HUES48 (cell line): ENCODE data around the gene WASHC3.
"Not testable (repeated sequence)": the region's sequence is repeated elsewhere in the genome, so short reads cannot be mapped to it uniquely, and the experiment has no call there.

Experiments used
- H3K27ac ChIP-seq: one replicate; pipeline ENCODE4 v1.7.0; 2013; ENCODE audit warnings: low read depth, low read length, inconsistent platforms
- H3K27me3 ChIP-seq: 2 replicates; pipeline ENCODE4 v1.6.1; 2013; ENCODE audit warnings: mild to moderate bottlenecking, low read length; ENCODE audit not compliant: control insufficient read depth, insufficient read depth
- H3K36me3 ChIP-seq: 2 replicates; pipeline ENCODE4 v1.6.1; 2013; ENCODE audit warnings: low read length; ENCODE audit not compliant: control insufficient read depth, insufficient read depth
- H3K4me1 ChIP-seq: 2 replicates; pipeline ENCODE4 v1.6.1; 2013; ENCODE audit warnings: mild to moderate bottlenecking, low read length; ENCODE audit not compliant: control insufficient read depth, insufficient read depth
- H3K4me3 ChIP-seq: 2 replicates; pipeline ENCODE4 v1.5.1; 2013; ENCODE audit warnings: mild to moderate bottlenecking, low read depth, low read length
- H3K9ac ChIP-seq: 2 replicates; pipeline ENCODE4 v1.6.1; 2013; ENCODE audit warnings: mild to moderate bottlenecking, low read depth, low read length, moderate library complexity
- H3K9me3 ChIP-seq: 2 replicates; pipeline ENCODE4 v1.6.1; 2013; ENCODE audit warnings: low read length; ENCODE audit not compliant: control insufficient read depth, insufficient read depth

Gene WASHC3

DNA sequence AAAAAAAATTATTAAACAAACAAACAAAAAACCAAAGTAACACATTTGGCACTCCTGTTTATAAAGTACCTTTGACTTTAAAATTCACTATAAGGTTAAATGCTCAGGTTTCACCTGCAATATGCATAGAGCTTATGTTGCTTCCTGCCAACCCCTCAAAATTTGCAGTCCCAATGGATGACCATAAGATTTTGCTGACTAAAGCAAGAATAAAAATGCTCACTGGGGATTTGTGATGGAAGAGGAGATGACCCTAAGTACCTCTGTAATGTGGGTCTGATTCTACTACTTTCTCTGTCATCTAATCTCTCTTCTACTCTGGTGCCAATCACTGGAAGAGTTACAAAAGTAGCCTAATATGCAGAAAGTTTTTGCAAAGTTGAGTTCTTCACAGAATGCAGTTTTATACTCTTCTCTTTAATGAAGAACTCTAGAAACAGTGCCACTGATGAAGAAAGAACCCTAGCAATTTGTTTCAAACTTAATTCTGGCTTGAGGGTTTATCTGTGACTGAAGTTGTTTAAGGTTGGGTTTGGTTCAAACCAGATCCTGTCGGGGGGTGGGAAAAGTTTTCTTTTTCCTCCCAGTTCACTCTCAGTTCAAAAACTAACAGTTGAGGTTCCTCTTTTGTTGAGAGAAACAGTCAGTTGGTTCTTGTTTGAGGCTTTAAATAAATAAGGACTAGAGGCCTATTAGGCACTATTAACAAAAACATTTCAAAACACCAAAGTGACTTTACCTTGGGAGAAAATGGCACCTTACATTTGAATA is 10.9 kb downstream of the WASHC3 start:
- H3K9me3 ChIP-seq: no peaks in the 10 kb centered on the region
- no peaks in the 10 kb centered on the region for H3K4me1 ChIP-seq
- H3K9ac ChIP-seq: no peak overlapping the region
- no peak overlapping the region for H3K27ac ChIP-seq
- no peak overlapping the region for H3K4me3 ChIP-seq
- no peaks in the 10 kb centered on the region for H3K36me3 ChIP-seq
- H3K27me3 ChIP-seq: no peaks in the 10 kb centered on the region

DNA sequence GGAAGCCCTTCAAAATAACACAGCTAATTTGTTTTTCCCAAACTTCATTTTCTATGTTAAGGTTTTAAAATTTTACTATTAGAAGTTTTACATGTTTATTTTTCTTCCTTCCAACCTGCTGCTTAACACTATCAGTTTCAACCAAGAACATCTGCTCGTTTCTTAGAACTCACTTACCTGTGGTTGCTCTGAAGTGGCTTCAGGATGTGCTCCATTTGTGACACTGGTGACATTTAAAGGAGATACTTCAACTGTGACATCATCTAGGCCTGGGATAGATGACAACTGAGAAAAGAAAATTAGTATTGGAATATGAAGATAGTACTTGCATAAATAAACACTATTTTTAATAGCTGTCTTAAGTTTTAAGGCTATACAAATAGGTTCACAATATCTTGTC is 17.9 kb downstream of the WASHC3 start:
- H3K4me3 ChIP-seq: no peak overlapping the region
- H3K4me1 ChIP-seq: no peaks in the 10 kb centered on the region
- no peak overlapping the region for H3K27ac ChIP-seq
- no peak overlapping the region for H3K9ac ChIP-seq
- H3K27me3 ChIP-seq: no peaks in the 10 kb centered on the region
- H3K9me3 ChIP-seq: no peaks in the 10 kb centered on the region
- H3K36me3 ChIP-seq: no peaks in the 10 kb centered on the region

DNA sequence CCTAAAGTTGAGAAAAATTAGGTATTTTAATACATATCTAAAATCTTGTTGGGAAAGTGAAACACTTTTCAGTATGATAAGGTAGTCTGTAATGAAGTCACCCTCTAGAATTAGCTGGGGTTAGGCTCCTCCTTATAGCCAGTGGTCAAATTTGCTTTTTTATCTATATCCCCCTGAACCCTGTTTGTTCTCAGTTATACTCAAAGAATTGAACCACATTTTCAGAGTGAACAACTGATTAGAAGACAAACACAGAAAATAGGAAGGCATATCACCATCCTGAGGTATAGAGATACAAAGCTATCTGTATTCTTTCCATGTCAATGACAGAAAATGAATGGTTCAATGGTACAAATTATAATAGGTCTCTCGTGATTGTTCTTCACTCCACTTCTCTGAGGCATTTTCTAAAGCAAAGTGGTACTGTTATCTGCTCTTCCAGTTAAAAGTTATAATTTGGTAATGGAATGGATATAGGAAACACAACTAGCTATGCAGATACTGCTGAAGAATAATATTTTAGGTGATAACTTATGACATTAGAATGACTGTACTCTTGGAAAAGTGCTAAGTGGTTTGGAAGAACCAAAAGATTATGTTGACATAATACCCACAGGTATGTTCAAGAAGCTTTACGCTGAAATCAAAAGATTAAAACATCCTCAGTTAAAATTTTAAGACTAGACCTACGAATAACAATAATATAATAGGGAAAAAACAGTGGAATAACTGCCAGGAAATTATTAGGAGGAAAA is 27.6 kb downstream of the WASHC3 start:
- Histone ChIP-seq H3K4me1 (no peaks in the 10 kb centered on the region), H3K27ac (no peak overlapping the region), H3K4me3 (no peak overlapping the region), H3K36me3 (no peaks in the 10 kb centered on the region), H3K9ac (no peak overlapping the region), H3K9me3 (no peaks in the 10 kb centered on the region), H3K27me3 (no peaks in the 10 kb centered on the region)

DNA sequence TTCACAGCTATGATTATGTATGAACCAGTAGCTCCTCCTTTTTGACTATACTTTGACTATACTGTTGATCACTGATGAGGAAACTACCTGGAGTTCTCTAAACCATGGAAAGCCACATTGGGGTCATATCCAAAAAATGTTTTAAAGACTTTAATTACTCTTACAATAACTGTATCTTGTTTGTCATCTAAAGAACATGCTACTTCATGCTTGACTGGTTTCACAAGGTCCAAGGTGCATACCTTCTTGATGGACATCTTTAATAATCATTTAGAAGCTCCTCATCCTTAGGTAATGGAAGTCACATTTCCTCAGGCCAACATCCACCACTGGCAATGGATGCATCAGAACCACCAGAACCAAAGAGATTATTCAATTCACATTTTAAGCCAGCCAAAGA is 29.9 kb downstream of the WASHC3 start:
- Histone ChIP-seq H3K36me3 (no peaks in the 10 kb centered on the region), H3K9ac (no peak overlapping the region), H3K4me3 (no peak overlapping the region), H3K9me3 (no peaks in the 10 kb centered on the region), H3K27ac (no peak overlapping the region), H3K27me3 (no peaks in the 10 kb centered on the region), H3K4me1 (no peaks in the 10 kb centered on the region)

DNA sequence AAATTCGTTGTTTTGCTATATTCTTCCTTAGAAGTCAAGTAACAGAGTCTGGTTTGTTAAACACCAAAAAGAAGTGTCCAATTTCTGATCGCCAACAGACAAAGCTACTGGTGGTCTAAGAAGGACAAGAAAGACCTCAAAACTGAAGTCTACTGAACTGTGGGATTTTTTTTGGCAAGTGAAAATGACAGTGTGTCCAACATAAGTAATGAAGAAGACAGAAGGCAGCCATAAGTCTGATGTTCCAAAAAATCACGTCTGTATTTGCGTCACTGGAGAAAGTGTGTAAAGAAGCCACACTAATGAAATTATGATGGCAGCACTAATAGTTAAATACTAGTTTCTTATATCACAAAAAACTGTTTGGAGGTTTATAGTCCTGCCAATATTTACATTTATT is 32.6 kb downstream of the WASHC3 start:
- Histone ChIP-seq H3K27me3 (no peaks in the 10 kb centered on the region), H3K9ac (no peak overlapping the region), H3K27ac (no peak overlapping the region), H3K4me3 (no peak overlapping the region), H3K4me1 (no peaks in the 10 kb centered on the region), H3K36me3 (no peaks in the 10 kb centered on the region), H3K9me3 (no peaks in the 10 kb centered on the region)

DNA sequence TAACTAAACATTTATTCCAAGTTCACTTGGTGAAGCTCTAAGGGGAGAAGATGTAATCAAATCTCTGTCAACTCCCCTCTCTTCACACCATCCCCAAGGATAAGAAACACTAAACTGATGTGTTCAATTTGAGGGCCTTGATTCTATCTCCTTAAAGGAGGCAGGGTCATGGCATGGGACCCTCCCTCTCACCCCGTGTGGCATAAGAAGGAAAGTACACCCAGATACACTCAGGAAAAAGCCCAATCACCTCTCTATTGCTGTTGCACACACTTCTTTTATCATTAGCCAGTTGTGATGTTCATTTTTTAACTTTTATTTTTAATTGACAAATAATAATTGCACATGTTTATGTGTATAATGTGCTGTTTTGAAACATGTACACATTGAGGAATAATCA is 35.1 kb downstream of the WASHC3 start:
- Histone ChIP-seq H3K4me1 (no peaks in the 10 kb centered on the region), H3K9me3 (no peaks in the 10 kb centered on the region), H3K9ac (no peak overlapping the region), H3K27ac (no peak overlapping the region), H3K4me3 (no peak overlapping the region), H3K27me3 (no peaks in the 10 kb centered on the region), H3K36me3 (no peaks in the 10 kb centered on the region)

DNA sequence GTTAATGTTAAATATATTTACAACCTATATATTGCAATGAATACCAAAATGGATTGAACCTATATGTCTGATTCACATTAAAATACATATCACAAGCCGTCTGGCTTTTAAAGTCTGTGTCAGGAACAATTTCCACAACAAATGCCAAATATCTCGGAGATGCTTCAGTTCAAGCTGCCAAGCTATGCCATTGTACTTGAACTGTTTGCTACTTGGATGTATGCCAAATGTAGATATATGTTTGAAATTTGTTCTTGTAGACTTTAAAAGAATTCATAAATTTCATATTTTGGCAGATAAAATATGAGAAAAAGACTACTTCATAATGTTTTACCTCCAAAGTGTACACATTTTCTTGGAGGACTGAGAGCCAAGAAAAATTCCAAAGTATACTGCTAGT is 37.0 kb downstream of the WASHC3 start:
- Histone ChIP-seq H3K4me1 (no peaks in the 10 kb centered on the region), H3K9ac (no peak overlapping the region), H3K36me3 (no peaks in the 10 kb centered on the region), H3K27me3 (no peaks in the 10 kb centered on the region), H3K27ac (no peak overlapping the region), H3K9me3 (no peaks in the 10 kb centered on the region), H3K4me3 (no peak overlapping the region)

DNA sequence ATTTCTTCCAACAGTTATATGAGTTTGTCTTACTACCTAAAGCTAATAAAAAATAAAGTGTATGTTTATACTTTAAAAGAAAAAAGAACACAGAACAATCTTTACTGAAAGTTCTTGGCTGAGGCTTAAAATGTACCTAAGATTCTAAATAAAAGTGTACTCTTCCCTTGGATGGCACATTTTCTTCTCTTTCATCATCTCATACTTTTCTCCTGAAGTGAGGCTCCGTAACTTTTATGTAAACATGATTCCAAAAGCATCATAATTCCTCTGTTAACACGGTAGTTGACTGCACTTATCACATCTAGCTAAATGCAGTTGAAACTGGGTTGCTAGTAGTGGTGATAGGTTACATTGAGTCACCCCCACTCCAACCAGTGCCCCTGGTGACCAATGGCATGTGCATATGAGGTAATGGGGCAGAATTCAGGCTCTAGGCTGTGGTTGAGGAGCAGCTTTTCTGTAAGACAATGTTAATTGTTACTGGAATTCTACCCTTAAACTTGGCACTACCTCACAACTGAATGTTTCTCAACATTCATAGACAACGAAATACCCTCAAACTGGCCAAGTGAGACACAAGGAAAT is 38.4 kb downstream of the WASHC3 start:
- Histone ChIP-seq H3K4me3 (no peak overlapping the region), H3K27ac (no peak overlapping the region), H3K4me1 (no peaks in the 10 kb centered on the region), H3K9ac (no peak overlapping the region), H3K9me3 (no peaks in the 10 kb centered on the region), H3K27me3 (no peaks in the 10 kb centered on the region), H3K36me3 (no peaks in the 10 kb centered on the region)

DNA sequence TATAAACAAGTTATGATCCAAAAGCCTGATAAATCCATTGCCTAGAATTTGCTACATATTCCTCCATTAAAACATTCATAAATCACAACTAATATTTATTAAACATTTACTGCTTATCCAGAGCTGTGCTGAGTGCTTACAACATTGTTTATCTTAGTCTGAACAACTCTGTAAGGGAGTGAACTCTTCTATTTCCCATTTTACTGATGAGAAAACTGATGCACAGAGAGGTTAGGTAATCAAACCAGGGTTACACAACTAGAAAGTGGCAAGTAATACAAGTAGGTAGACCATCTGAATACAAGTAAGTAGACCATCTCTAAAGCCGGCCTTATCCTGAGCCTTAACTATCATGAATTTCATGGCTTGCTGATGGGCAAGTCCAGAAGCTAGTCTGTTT is 39.5 kb downstream of the WASHC3 start:
- no peak overlapping the region for H3K4me3 ChIP-seq
- H3K27me3 ChIP-seq: no peaks in the 10 kb centered on the region
- H3K36me3 ChIP-seq: no peaks in the 10 kb centered on the region
- no peaks in the 10 kb centered on the region for H3K9me3 ChIP-seq
- H3K9ac ChIP-seq: no peak overlapping the region
- no peak overlapping the region for H3K27ac ChIP-seq
- H3K4me1 ChIP-seq: no peaks in the 10 kb centered on the region

DNA sequence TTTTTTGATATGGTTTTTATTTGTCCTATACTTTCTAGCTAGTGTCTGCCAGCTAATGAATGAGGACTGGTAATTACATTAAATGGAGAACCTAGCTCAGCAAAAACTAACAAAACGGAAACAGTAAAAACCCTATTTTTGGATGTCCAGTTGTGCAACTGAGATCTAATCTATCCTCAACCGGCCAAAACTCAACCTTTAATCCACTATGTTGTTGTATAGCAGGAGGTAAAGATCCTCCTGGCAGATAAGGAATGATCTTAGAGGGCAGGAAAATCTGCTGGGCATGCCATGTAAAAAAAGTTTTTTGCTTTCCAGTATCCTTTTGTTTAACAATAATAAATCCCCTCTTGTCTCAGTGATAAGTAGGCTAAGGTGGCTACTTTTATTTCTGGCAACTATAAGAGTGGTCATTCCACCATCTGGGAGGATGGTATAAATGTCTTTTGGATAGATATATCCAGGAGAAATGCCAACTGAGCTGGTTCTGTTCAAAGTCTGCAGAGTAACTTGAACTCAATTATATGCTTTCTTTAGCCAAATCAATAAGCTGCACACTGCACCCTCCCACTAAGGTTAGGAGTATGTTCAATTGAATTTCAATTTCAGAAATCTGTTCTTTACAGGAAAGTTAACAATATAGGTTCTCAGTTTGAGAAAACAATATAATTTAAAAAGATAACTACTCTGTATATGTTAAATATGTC is 40.1 kb downstream of the WASHC3 start:
- H3K9ac ChIP-seq: no peak overlapping the region
- H3K27ac ChIP-seq: no peak overlapping the region

DNA sequence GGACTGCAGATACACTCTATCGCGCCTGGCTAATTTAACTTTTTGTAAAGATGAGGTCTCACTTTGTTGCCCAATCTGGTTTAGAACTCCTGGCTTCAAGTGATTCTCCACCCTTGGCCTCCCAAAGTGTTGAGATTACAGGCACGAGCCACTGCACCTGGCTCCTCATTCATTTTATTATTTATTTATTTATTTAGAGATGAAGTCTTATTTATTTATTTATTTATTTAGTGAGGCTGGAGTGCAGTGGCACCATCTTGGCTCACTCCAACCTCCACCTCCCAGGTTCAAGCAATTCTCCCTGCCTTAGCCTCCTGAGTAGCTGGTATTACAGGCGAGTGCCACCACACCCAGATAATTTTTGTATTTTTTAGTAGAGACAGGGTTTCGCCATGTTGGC is 43.2 kb downstream of the WASHC3 start:
- H3K4me3 ChIP-seq, H3K9ac ChIP-seq, H3K36me3 ChIP-seq: not testable (repeated sequence)

More for the DNA sequence above, 40.1 kb downstream of the WASHC3 start:
- Histone ChIP-seq H3K36me3 (no peaks in the 10 kb centered on the region), H3K9me3 (no peaks in the 10 kb centered on the region), H3K4me3 (no peak overlapping the region), H3K27me3 (no peaks in the 10 kb centered on the region), H3K4me1 (no peaks in the 10 kb centered on the region)

More for the DNA sequence above, 43.2 kb downstream of the WASHC3 start:
- not testable (repeated sequence) for H3K9me3 ChIP-seq, H3K4me1 ChIP-seq, H3K27ac ChIP-seq, H3K27me3 ChIP-seq
